ENCODE data around the gene ACBD6.

ACBD6 gene

GRCh38 chr1:180366371-180367068 lies 135.9 kb downstream of the ACBD6 start:
- no peaks in the 10 kb centered on the region for H3K27me3 ChIP-seq (replicated peaks; ENCODE audit: control insufficient read depth, insufficient read depth, low read length, poor library complexity, severe bottlenecking)
- no peaks in the 10 kb centered on the region for H3K9me3 ChIP-seq (ENCODE audit: control insufficient read depth, low read length)
- no peak overlapping the region for H3K27ac ChIP-seq (ENCODE audit: insufficient read depth, low read length, poor library complexity, severe bottlenecking)
- H3K4me1 ChIP-seq (ENCODE audit: control insufficient read depth, insufficient read depth, low read length, poor library complexity, severe bottlenecking), result no peaks in the 10 kb centered on the region
- no peak for DNase-seq
- no peak overlapping the region for H3K4me3 ChIP-seq (ENCODE audit: insufficient read depth, low read depth, low read length, poor library complexity, severe bottlenecking)
- no peaks in the 10 kb centered on the region for H3K36me3 ChIP-seq (ENCODE audit: control insufficient read depth, insufficient read depth, low read length)

GRCh38 chr1:180365039-180365438 lies 137.3 kb downstream of the ACBD6 start:
- Histone ChIP-seq H3K9me3 (ENCODE audit: control insufficient read depth, low read length) (no peaks in the 10 kb centered on the region), H3K4me3 (ENCODE audit: insufficient read depth, low read depth, low read length, poor library complexity, severe bottlenecking) (no peak overlapping the region), H3K36me3 (ENCODE audit: control insufficient read depth, insufficient read depth, low read length) (no peaks in the 10 kb centered on the region), H3K27ac (ENCODE audit: insufficient read depth, low read length, poor library complexity, severe bottlenecking) (no peak overlapping the region), H3K27me3 (replicated peaks; ENCODE audit: control insufficient read depth, insufficient read depth, low read length, poor library complexity, severe bottlenecking) (no peaks in the 10 kb centered on the region), H3K4me1 (ENCODE audit: control insufficient read depth, insufficient read depth, low read length, poor library complexity, severe bottlenecking) (no peaks in the 10 kb centered on the region)
- no peak for DNase-seq

DNA sequence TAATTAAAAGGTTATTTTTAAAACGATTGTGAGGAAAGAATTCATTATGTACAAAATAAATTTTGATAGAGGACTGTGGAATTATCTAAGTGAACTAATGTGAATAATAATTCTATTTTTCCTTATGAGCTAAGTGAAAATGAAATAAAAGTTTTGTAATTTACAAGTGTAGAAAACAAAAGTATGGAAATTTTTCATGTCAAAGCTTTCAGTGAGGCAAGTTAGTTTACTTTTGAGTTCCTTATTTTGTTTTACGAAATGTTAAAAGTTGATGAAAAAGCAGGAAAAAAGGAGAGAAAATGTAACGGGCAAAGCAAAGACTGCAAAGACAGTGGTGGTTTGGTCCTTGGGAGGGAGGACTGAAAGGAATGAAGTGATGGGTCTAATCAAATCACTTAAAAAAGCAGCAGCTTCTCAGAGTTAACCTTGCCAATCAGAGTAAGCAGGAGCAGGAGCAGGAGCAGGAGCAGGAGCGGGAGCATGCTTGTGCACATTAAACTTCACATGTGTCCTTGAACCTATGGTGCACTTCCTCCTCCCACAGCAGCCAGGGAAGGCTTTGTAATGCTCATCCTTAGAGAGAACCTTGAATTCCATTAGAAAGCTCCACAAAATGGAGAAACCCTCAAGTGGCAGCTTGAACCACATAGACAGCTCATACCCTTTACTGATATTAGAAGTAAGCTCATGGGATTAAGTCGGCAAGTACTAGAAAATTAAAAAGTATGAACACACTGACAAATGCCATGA lies 139.0 kb downstream of the ACBD6 start:
- DNase-seq, result no peak
- no peaks in the 10 kb centered on the region for H3K36me3 ChIP-seq (ENCODE audit: control insufficient read depth, insufficient read depth, low read length)
- H3K27me3 ChIP-seq (replicated peaks; ENCODE audit: control insufficient read depth, insufficient read depth, low read length, poor library complexity, severe bottlenecking), result no peaks in the 10 kb centered on the region
- H3K27ac ChIP-seq (ENCODE audit: insufficient read depth, low read length, poor library complexity, severe bottlenecking), result no peak overlapping the region
- no peaks in the 10 kb centered on the region for H3K4me1 ChIP-seq (ENCODE audit: control insufficient read depth, insufficient read depth, low read length, poor library complexity, severe bottlenecking)
- H3K9me3 ChIP-seq (ENCODE audit: control insufficient read depth, low read length), result no peaks in the 10 kb centered on the region
- no peak overlapping the region for H3K4me3 ChIP-seq (ENCODE audit: insufficient read depth, low read depth, low read length, poor library complexity, severe bottlenecking)

DNA sequence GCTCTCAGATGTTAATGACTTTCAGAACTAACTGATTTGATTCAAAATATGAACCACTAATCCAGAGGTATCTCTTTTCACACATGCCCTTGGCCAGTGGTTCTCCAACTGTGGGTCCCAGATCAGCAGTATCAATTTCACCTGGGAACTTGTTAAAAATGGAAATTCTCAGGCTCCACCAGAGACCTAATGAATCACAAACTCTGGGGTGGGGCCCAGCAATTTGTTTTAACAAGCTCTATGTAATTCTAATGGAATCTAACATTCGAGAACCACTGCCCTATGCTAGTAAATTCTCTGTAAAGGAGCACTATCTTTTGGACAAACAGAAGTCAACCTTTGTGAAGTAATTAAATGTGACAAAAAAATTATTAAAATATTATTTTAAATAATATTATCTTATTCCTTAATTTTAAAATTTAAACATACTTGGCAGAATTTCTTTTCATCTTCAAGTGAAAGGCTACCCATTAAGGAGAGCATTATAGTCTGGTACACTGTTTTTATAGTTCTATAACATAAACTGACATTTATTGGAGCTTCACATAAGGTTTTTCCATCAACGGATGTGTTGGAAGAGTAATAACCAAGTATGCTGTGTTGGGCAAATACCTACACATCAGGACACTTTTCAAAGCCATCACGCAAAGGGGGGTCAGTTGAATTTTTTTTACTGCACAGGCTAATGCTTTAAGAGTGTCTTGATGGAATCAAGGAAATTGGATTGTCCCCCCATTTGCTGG lies 141.9 kb downstream of the ACBD6 start:
- Histone ChIP-seq H3K4me3 (ENCODE audit: insufficient read depth, low read depth, low read length, poor library complexity, severe bottlenecking) (no peak overlapping the region), H3K36me3 (ENCODE audit: control insufficient read depth, insufficient read depth, low read length) (no peaks in the 10 kb centered on the region), H3K9me3 (ENCODE audit: control insufficient read depth, low read length) (no peaks in the 10 kb centered on the region), H3K27ac (ENCODE audit: insufficient read depth, low read length, poor library complexity, severe bottlenecking) (no peak overlapping the region), H3K4me1 (ENCODE audit: control insufficient read depth, insufficient read depth, low read length, poor library complexity, severe bottlenecking) (no peaks in the 10 kb centered on the region), H3K27me3 (replicated peaks; ENCODE audit: control insufficient read depth, insufficient read depth, low read length, poor library complexity, severe bottlenecking) (no peaks in the 10 kb centered on the region)
- no peak for DNase-seq

GRCh38 chr1:180358649-180359048 lies 143.7 kb downstream of the ACBD6 start:
- H3K27ac ChIP-seq (ENCODE audit: insufficient read depth, low read length, poor library complexity, severe bottlenecking), result no peak overlapping the region
- H3K27me3 ChIP-seq (replicated peaks; ENCODE audit: control insufficient read depth, insufficient read depth, low read length, poor library complexity, severe bottlenecking), result no peaks in the 10 kb centered on the region
- DNase-seq, result no peak
- H3K4me1 ChIP-seq (ENCODE audit: control insufficient read depth, insufficient read depth, low read length, poor library complexity, severe bottlenecking), result no peaks in the 10 kb centered on the region
- H3K4me3 ChIP-seq (ENCODE audit: insufficient read depth, low read depth, low read length, poor library complexity, severe bottlenecking), result no peak overlapping the region
- H3K36me3 ChIP-seq (ENCODE audit: control insufficient read depth, insufficient read depth, low read length), result no peaks in the 10 kb centered on the region
- no peaks in the 10 kb centered on the region for H3K9me3 ChIP-seq (ENCODE audit: control insufficient read depth, low read length)

DNA sequence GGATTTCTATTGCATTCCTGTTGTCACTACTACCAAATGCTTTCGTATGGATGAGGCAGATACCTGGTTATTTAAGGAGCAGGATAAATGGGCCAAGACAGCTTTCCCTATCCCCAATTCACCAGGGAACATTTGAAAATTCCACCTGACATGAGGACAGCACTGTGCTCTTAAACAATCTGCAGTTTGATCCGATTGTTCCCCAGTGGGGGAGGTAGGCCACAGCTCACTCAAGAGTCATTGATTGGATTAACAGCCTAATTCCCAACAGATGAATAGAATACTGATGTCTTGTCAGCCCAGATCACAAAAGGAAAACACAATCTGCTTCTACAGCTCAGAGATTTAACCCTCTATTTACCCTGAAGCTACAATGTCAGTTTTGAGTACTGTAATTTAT lies 148.4 kb downstream of the ACBD6 start:
- no peaks in the 10 kb centered on the region for H3K9me3 ChIP-seq (ENCODE audit: control insufficient read depth, low read length)
- no peaks in the 10 kb centered on the region for H3K4me1 ChIP-seq (ENCODE audit: control insufficient read depth, insufficient read depth, low read length, poor library complexity, severe bottlenecking)
- H3K27ac ChIP-seq (ENCODE audit: insufficient read depth, low read length, poor library complexity, severe bottlenecking), result no peak overlapping the region
- DNase-seq, result no peak
- no peaks in the 10 kb centered on the region for H3K36me3 ChIP-seq (ENCODE audit: control insufficient read depth, insufficient read depth, low read length)
- no peak overlapping the region for H3K4me3 ChIP-seq (ENCODE audit: insufficient read depth, low read depth, low read length, poor library complexity, severe bottlenecking)
- no peaks in the 10 kb centered on the region for H3K27me3 ChIP-seq (replicated peaks; ENCODE audit: control insufficient read depth, insufficient read depth, low read length, poor library complexity, severe bottlenecking)

DNA sequence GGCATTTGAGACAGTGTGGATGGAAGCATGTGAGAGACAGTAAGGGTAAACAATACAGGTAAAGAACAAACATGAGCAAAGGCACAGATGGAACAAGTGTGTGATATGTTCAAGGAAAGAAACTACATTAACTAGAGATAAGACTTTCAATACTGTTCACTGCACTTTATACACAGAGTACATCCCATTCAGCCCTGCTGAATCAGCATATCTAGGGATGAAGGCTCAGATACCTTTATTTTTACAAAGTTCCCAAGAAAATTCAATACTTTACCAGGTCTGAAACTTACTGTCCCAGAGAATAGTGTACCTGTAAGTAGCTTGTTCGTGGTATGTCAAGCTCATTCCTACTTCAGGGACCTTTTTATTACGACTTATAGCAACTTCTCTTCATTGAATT lies 149.8 kb downstream of the ACBD6 start:
- Histone ChIP-seq H3K4me1 (ENCODE audit: control insufficient read depth, insufficient read depth, low read length, poor library complexity, severe bottlenecking) (no peaks in the 10 kb centered on the region), H3K9me3 (ENCODE audit: control insufficient read depth, low read length) (no peaks in the 10 kb centered on the region), H3K36me3 (ENCODE audit: control insufficient read depth, insufficient read depth, low read length) (no peaks in the 10 kb centered on the region), H3K27me3 (replicated peaks; ENCODE audit: control insufficient read depth, insufficient read depth, low read length, poor library complexity, severe bottlenecking) (no peaks in the 10 kb centered on the region), H3K4me3 (ENCODE audit: insufficient read depth, low read depth, low read length, poor library complexity, severe bottlenecking) (no peak overlapping the region), H3K27ac (ENCODE audit: insufficient read depth, low read length, poor library complexity, severe bottlenecking) (no peak overlapping the region)
- DNase-seq, result no peak

DNA sequence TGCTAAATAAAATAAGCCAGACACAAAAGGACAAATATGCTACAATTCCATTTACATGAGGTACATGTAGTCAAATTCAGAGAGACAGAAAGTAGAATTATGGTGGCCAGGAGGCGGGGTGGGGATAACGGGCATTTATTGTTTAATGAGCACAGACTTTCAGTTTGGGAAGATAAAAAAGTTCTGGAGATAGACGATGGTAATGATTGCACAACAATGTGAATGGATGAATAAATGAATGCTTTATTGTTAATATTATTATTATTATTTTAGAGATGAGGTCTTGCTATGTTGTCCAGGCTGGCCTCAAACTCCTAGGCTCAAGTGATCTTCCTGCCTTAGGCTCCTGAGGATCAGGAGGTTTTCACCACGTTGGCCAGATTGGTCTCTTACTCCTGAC lies 150.4 kb downstream of the ACBD6 start:
- Histone ChIP-seq H3K27ac (ENCODE audit: insufficient read depth, low read length, poor library complexity, severe bottlenecking) (no peak overlapping the region), H3K27me3 (replicated peaks; ENCODE audit: control insufficient read depth, insufficient read depth, low read length, poor library complexity, severe bottlenecking) (no peaks in the 10 kb centered on the region), H3K36me3 (ENCODE audit: control insufficient read depth, insufficient read depth, low read length) (no peaks in the 10 kb centered on the region), H3K4me3 (ENCODE audit: insufficient read depth, low read depth, low read length, poor library complexity, severe bottlenecking) (no peak overlapping the region), H3K4me1 (ENCODE audit: control insufficient read depth, insufficient read depth, low read length, poor library complexity, severe bottlenecking) (no peaks in the 10 kb centered on the region), H3K9me3 (ENCODE audit: control insufficient read depth, low read length) (no peaks in the 10 kb centered on the region)
- no peak for DNase-seq

GRCh38 chr1:180345148-180345547 lies 157.2 kb downstream of the ACBD6 start:
- no peaks in the 10 kb centered on the region for H3K9me3 ChIP-seq (ENCODE audit: control insufficient read depth, low read length)
- H3K36me3 ChIP-seq (ENCODE audit: control insufficient read depth, insufficient read depth, low read length), result no peaks in the 10 kb centered on the region
- DNase-seq, result no peak
- H3K4me1 ChIP-seq (ENCODE audit: control insufficient read depth, insufficient read depth, low read length, poor library complexity, severe bottlenecking), result no peaks in the 10 kb centered on the region
- no peak overlapping the region for H3K4me3 ChIP-seq (ENCODE audit: insufficient read depth, low read depth, low read length, poor library complexity, severe bottlenecking)
- no peak overlapping the region for H3K27ac ChIP-seq (ENCODE audit: insufficient read depth, low read length, poor library complexity, severe bottlenecking)
- H3K27me3 ChIP-seq (replicated peaks; ENCODE audit: control insufficient read depth, insufficient read depth, low read length, poor library complexity, severe bottlenecking), result no peaks in the 10 kb centered on the region
